NCI-H2107 (cell line): ENCODE measurements around the gene SLC12A4.
"Not testable (repeated sequence)": the region's sequence is repeated elsewhere in the genome, so short reads cannot be mapped to it uniquely, and the experiment has no call there.

Experiments
- DNase-seq: peaks from one replicate; lab custom pipeline; 2025; lab: John Stamatoyannopoulos, UW

SLC12A4 gene

GRCh38 chr16:67941469-67942199 is 26.8 kb downstream of the SLC12A4 start:
- DNase-seq: no peak

GRCh38 chr16:67940446-67941089 is 27.9 kb downstream of the SLC12A4 start:
- DNase-seq: no peak

DNA sequence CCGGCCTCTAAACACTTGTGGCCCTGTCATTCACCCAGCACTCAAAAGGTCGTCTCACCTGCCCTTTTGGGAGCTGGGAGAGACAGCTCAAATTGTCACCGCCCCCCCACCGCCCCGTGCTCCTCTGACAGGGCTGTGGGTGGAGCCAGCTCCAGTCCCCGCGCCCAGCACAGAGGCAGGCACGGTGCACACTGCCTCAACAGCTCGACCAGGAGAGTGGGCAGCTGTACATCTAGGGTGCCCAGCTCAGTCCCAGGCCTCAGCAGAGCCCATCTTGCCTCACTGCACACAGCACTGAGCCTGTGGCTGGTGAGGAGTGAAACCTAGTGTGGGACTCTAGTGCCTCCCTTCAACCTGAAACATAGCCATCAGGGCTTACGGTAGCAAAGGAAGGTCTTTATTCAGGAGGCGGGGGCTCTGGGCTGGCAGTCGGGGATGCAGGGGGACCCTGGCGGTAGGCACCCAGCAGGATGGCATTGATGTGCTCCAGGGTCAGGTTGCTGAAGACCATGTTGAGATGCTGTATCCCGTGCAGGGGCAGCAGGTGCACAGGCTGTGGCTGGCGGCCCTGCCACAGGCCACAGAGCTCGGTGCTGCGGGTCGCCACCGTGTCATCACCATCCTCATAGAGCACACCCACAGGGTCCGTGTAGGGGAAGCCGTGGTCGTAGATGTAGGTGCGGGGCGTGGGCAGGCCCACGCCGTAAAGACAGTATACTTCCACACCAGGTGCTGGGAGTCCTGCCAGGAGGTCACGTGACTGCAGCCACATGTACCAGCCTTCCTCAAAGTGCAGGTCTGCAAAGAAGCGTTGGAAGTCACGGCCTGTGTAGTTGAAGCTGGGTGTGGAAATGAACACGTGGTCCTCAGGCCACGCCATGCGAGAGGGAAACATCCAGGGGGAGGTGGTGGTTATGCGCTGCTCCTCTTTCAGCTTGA is 28.7 kb downstream of the SLC12A4 start:
- no peak for DNase-seq

DNA sequence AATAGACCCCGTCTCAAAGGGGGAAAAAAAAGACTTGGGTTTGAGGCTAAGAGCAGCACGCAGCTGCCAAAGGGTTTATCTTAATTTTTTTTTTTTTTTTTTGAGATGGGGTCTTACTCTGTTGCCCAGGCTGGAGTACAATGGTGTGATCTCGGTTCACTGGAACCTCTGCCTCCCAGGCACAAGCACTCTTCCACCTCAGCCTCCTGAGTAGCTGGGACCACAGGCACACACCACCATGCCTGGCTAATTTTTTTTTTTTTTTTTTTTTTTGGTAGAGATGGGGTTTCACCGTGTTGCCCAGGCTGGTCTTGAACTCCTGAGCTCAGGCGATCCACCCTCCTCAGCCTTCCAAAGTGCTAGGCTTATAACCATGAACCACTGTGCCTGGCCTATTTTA is 30.7 kb downstream of the SLC12A4 start:
- not testable (repeated sequence) for DNase-seq

GRCh38 chr16:67936880-67937605 is 31.4 kb downstream of the SLC12A4 start:
- DNase-seq: no peak

DNA sequence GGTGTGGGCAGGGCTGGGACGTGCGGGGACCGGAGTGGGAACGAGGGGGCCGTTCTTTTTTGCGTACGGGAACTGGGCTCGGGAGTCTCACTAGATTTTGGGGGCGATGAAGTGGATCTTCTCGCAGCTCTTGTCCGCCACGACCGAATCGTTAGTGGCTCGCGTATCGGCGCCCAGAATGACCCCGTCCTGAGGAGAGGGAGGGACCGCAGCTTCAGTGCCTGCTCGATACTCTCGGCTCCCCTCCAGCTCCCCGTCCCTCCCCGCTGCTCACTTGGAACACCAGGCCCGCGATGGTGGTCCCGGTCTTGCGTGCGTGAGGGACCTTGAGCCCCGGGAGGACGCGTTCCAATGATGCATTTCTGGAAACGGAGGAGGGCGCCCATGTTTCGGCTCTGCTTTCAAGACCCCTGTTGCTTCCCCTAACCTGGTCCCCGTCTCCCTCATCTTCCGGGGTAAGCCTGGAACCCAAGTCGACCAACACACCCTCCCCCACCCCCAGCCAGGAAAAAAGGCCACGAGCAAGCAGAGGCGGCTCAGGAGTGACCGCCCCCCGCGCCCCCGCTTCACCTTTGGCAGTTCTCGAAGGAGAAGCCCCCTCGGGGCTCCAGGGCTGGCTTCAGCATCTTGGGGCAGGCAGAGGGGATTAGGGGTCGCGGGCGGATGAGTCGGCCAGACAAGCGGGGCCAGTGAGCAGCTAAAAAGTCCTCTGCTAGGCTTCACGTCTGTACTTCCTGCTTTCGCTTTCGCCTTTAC is 32.1 kb downstream of the SLC12A4 start, which contains the start of gene PSMB10:
Gene PSMB10 (minus strand): TSS at position 727 of the 756 bp plus-strand sequence. CDS start 101 bp downstream, at position 626.
- no peak for DNase-seq

DNA sequence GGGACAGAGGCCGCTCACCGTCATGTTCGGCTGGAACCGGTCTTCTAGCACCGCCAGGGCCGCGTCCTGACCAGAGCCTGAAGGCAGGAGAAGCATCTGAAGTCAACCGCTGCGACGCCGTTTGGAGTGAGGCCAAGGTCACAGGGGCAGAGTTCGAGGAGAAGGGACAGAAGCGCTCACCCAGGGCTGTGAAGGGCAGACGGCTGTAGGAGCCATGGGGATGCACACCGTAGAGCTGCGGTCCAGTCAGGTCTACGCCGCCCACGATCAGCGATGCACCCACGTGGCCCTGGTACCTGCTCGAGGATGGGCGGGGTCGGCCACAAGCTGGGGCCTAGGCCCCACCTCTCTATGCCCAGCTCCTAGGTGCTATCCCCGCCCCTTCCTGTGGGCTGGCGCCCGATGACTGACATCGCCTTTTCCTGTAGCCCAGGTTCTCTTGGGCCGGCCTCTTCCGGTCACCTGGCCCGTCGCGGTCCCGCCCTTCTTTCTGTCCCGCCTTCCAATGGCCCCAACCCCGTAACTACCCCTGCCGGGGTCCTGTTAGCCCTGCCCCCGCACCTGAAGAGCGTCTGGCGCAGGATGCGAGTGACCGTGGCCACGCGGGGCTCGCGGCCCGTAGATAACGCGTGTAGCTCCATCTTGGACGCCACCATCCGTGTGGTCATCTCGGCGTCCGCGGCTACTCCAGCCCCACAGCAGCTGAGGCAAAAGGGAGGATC is 32.9 kb downstream of the SLC12A4 start:
- DNase-seq: peak; percentile 95

DNA sequence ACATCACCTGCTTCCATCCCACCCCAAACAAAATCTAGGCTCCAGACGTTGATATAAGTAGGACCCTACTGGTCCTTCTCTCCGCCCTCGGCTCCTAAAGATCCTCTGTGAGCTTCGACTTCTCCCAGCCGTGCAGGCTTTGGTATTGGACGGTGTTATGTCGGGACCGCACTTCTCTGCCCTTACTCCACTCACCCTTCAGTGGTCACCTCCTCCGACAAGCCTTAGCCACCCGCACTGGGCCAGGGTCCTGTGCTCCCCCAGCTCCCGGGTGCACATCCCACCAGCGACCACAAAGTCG is 33.4 kb downstream of the SLC12A4 start:
- DNase-seq: no peak

- no peak for DNase-seq
Measured at GRCh38 chr16:67934306-67935100, 33.9 kb downstream of the SLC12A4 start.

DNA sequence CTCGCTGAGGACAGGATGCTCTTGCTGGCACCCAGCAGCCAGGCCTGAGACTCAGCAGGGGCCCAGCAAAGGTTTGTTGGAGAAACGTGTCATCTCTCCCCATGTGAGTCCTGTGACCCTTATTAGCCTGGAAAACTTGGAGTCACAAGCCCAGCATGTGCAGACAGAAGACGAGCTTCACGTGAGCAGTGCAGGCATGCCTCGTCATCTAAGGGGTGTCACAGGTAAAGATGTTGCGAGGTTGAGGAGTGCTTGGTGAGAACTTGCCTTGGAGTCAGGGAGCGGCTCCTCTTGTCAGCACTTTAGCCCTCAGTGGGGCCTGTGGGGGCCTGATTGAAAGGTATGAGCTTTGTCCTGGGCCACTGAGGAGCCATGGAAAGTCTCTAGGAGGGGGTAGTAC is 34.6 kb downstream of the SLC12A4 start:
- no peak for DNase-seq

DNA sequence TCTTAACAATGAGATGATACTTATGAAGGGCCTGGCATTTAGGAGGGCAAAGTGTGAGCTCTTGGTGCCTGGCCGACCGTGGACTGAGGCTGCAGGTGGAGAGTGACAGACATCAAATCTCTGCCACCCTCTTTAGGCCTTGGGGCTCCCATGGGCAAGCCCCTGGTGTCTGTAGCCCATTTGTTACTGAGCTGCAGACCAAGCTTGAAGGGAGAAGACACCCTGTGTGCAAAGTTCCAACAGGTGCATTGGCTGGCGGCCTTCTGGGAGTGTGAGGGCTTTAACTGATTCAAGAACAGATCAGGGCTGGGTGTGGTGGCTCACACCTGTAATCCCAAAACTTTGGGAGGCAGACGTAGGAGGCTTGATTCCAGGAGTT is 36.0 kb downstream of the SLC12A4 start:
- DNase-seq: no peak

DNA sequence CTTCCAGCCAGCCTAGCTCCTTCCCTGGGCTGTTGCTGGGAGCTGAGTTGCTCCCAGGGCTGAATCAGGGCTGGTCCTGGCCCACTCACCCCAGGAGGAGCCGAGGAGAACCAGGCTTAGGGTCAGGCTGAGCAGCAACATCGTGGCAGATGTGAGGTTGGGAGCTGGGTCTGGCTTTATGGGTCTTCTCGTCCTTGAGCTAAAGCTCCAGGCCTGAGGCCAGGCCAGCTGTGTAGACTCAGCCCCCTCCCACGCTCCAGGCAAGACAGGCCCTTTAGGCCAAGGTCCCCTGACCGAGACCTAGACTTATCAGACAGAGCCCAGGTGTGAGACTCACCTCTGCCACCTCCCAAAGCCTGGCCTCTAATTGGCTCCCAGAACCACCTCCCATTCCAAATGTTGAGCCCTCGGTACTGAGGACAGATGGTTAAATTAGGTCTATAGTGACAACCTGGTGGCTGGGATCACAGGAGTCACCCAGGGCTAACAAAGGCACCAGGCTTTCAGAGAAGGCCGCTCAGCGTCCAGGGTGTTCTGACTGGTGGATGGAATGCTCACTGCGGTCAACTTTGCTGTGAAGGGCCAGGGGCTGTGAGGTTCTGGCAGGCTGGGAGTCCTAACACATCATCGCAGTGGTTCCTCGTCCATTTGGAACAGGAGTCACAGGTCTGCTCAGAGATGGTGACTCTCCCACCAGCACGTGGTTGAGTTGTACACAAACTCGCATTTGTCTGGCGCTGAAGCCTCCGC is 36.5 kb downstream of the SLC12A4 start, which contains the start of gene CTRL:
Gene CTRL (minus strand): TSS at position 151 of the 750 bp plus-strand sequence. CDS start 10 bp downstream, at position 141.
- no peak for DNase-seq

- DNase-seq: no peak
Measured at GRCh38 chr16:67930678-67931211, 37.7 kb downstream of the SLC12A4 start.

GRCh38 chr16:67930191-67930590 is 38.2 kb downstream of the SLC12A4 start:
- no peak for DNase-seq

GRCh38 chr16:67928561-67929364 is 39.7 kb downstream of the SLC12A4 start:
- peak; percentile 70 for DNase-seq

DNA sequence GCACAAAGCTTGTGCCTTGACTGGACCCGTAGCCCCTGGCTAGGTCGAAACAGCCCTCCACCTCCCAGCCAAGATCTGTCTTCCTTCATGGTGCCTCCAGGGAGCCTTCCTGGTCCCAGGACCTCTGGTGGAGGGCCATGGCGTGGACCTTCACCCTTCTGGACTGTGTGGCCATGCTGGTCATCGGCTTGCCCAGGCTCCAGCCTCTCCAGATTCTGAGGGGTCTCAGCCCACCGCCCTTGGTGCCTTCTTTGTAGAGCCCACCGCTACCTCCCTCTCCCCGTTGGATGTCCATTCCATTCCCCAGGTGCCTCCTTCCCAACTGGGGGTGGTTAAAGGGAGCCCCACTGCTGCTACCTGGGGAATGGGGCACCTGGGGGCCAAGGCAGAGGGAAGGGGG is 40.3 kb downstream of the SLC12A4 start:
- DNase-seq: no peak

DNA sequence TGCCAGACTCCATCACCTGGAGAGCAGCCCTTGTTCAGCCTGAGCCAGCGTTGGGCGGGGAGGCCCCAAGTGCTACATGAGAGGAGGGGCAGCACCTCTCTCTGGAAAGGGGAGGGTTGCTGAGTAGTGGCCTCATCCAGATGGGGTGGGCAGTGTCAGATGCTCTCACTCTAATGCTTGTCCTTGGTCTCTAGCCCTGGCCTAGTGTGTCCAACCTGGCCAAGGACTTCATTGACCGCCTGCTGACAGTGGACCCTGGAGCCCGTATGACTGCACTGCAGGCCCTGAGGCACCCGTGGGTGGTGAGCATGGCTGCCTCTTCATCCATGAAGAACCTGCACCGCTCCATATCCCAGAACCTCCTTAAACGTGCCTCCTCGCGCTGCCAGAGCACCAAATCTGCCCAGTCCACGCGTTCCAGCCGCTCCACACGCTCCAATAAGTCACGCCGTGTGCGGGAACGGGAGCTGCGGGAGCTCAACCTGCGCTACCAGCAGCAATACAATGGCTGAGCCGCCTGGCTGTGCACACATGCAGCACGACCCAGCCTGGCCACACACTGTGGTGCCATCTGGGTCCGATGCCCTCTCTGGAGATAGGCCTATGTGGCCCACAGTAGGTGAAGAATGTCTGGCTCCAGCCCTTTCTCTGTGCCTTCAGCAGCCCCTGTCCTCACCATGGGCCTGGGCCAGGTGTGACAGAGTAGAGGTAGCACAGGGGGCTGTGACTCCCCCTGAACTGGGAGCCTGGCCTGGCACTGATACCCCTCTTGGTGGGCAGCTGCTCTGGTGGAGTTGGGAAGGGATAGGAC is 41.1 kb downstream of the SLC12A4 start:
- DNase-seq: no peak
